Activated CD4-positive, alpha-beta T cell treated with anti-CD3 and anti-CD28 coated beads for 24 hours (primary cell): ENCODE results near the gene MAD1L1.
"Not testable (repeated sequence)": the region's sequence is repeated elsewhere in the genome, so short reads cannot be mapped to it uniquely, and the experiment has no call there.

Source experiments
- DNase-seq, 2 donors: peaks; one replicate each; pipeline ENCODE4 v3.0.0-alpha.2; 2020; ENCODE audit warnings: low read depth in 2 of 2

The MAD1L1 gene

GRCh38 chr7:2070151-2070763 lies 162.5 kb downstream of the MAD1L1 start:
- DNase-seq: no peak

GRCh38 chr7:2069472-2069860 lies 163.3 kb downstream of the MAD1L1 start:
- DNase-seq: no peak

DNA sequence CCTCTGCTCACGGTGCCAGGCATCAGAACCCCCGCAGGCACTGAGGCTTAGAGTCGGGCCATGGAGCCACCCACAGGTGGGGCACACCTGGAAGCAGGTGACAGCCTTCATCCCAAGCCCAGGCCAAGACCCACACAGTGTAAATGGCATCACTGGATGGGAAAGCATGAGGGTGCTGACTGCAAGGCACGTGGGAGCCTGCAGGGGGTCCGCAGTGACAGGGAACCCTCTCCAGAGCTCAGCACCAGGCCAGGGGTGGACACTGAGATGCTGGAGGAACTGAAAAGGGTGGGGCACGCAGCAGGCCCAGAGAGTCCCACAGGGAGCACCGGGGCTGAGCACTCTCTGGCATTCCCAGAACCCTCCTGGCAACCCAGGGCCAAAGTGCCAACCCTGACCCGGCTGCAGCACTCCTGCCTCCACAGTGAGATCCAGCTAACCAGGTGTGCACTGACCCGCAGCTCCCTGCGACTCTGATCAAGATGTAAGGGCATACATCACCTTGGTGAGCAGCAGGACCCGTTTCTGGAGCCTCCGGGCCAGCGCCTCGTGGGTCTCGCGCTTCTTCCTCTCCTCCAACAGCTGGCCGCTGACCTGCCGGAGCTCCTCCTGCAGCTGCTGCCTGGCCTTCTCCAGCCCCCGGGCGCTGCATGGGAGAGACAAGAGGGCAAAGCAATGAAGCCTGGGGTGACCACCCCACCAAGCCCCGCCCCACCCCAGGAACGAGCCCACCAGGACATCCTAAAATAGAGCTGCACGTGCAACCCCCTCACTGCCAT lies 163.9 kb downstream of the MAD1L1 start:
- no peak for DNase-seq

- DNase-seq: peak in 1 of 2 donors; percentile 6
These were observed 166.4 kb downstream of the MAD1L1 start for GRCh38 chr7:2066251-2066919.

GRCh38 chr7:2065528-2065927 lies 167.2 kb downstream of the MAD1L1 start:
- no peak for DNase-seq

GRCh38 chr7:2063563-2064260 lies 169.0 kb downstream of the MAD1L1 start:
- no peak for DNase-seq

GRCh38 chr7:2062648-2063047 lies 170.1 kb downstream of the MAD1L1 start:
- DNase-seq: no peak

DNA sequence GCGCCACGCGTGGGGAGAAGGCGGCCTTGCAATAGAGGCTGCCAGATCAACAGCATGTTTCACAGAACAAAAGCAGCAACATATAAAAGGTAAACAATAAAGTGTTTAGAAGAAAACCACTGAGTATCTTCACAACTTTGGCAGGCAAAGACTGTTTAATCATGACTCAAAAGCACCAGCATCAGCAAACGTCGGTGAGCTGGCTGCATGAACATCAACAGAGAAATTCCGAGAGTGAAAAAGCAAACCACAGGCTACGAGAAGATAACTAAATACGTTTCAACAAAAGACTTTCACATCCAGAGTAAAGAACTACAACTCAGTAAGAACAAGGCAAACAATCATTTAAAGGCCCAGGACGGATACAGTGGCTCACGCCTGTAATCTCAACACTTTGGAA lies 172.0 kb downstream of the MAD1L1 start:
- no peak for DNase-seq

DNA sequence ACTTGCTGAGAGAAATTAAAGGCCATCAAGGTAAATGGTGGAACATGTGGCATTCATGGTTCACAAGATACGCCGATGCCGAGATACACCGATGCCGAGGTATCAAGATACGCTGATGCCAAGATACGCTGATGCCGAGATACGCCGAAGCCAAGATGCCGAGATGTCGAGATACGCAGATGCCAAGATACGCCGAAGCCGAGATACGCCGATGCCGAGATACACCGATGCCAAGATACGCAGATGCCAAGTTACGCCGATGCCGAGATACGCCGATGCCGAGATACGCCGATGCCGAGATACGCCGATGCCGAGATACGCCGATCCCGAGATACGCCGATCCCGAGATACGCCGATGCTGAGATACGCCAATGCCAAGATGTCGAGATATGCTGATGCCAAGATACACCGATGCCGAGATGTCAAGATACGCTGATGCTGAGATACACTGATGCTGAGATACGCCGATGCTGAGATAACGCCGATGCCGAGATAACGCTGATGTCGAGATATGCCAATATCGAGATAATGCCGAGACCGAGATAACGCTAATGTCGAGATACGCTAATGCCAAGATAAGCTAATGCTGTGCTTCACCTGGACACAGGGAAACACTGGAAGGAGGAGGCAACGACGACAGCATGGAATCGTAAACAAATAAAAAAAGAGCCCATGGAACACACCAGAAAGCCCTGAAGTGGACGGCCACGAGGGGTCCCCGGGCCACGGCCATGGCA lies 172.6 kb downstream of the MAD1L1 start:
- DNase-seq: no peak

- DNase-seq: not testable (repeated sequence)
These were observed 174.5 kb downstream of the MAD1L1 start for GRCh38 chr7:2058246-2058645.

- no peak for DNase-seq
These were observed 176.8 kb downstream of the MAD1L1 start for GRCh38 chr7:2055956-2056355.

DNA sequence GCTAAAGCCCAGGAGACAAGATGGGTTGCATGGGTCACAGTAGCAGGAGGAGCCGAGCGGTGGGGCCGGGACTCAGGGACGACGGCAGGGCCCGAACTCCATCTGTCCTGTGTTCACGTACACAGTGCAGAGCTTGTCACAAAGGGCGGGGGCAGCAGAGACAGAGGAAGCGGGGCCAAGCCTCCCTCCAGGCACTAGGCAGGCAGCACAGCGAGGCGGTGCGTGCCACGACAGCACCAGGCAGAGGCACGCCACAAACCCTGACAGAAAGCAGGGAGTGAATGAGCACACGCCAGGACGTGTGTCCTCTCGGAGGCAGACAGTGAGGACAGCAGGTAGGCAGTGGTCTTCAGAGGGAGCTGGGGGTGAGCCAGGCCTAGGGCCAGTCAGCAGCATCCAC lies 177.8 kb downstream of the MAD1L1 start:
- DNase-seq: no peak

DNA sequence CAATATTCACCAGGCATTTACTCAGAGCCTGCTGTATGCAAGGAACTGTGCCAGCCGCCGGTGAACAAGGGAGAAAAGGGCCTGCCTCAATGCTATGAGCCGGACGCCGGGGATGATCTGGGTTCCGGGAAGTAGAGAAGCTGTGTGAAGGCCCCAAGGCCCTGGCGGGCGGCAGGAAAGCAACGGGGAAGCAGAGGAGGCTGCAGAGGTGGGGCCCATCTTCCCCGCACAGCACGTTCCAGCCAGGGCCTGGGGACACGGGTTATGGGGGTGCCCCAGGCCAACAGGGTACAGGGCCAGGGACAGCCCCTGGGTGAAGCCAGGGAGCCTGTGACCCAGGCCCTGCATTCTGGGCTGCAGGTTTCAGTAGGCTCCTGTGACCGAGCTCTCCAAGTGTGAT lies 179.3 kb downstream of the MAD1L1 start:
- no peak for DNase-seq

GRCh38 chr7:2052657-2053048 lies 180.1 kb downstream of the MAD1L1 start:
- no peak for DNase-seq

GRCh38 chr7:2051707-2052656 lies 180.8 kb downstream of the MAD1L1 start:
- no peak for DNase-seq

- no peak for DNase-seq
These were observed 182.3 kb downstream of the MAD1L1 start for GRCh38 chr7:2050511-2050866.

DNA sequence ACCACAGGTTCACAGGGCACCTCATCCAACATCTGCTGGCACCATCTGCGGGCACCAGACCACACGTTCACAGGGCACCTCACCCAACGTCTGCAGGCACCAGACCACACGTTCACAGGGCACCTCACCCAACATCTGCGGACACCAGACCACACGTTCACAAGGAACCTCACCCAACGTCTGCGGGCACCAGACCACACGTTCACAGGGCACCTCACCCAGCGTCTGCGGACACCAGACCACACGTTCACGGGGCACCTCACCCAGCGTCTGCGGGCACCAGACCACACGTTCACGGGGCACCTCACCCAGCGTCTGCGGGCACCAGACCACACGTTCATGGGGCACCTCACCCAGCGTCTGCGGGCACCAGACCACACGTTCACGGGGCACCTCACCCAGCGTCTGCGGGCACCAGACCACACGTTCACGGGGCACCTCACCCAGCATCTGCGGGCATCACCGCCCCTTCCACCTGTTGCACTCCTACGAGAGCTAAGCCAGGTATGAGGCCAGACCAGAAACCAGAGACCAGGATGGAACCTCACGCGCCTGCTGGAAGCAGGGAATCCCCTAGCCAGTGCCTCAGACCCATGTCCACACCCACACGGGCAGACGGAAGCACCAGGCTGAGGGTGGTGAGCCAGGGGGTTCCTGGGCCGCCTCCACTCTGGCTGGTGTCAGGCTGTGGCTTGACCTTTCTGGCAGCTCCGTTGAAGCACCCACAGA lies 182.8 kb downstream of the MAD1L1 start:
- no peak for DNase-seq

DNA sequence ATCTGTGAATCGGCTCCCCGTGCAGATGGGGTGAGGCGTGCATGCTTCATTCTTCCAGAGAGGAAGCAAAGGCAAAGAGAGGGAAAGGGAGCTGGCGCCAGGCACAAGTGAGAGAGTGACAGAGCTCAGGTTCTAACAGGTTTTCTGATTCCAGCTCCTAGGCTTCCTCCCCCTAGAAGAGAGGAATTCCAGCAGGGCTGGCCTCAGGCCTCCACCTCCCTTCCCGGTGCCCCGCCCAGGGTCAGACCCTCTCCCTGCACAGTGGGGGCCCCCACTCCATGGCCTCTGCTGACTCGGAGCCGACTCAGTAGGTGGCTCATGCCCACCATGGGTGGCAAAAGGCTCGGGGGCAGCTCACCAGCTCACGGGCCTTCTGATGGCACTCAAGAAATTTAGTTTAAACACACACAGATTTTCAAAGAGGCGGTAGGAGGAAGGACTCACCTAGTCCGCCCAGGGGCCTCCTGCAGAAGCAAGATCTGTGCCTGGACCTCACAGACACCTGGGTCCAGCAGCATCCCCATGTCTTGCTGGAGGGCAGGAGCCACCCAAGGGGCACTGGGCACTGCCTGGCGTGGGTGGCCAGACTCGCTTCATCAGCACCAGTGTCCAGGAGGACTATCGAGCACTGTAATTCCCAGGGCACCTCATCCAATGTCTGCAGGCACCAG lies 183.5 kb downstream of the MAD1L1 start:
- DNase-seq: no peak

GRCh38 chr7:2048531-2048930 lies 184.2 kb downstream of the MAD1L1 start:
- DNase-seq: no peak
